NCI-H226 (cell line): ENCODE results near the gene CBX5.
"Not testable (repeated sequence)": the region's sequence is repeated elsewhere in the genome, so short reads cannot be mapped to it uniquely, and the experiment has no call there.

Experiments
- DNase-seq: peaks from one replicate; pipeline ENCODE4 v3.0.0-alpha.2; 2015

CBX5 gene

DNA sequence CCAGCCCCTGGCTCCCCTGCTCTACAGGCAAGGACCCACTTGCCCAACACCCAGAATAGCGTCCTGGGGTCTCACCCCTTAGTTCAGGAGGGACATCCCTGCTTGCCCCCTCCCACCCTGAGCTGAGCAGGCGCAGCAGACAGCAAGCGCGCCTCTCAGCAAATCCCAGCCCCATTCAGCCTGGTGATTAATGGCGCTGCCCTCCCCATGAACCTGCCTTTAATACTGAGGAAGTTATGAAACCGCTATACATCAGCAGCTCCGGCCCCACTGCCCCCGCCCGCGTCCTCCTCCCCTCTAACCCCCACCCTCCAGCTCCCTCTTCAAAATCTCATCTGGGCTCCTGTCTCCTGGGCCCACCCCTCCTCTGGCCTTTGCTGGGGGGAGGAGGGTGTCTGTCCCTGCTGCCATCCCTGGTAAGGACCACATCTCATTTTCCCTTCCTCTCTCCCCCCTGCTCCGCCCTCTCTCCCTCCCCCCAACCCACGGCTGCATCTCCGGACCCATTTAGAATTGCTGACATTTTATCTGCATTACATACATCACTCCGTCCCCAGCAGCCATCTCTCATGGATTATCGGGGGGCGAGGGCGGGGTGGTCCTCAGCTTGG, 84.1 kb downstream of the CBX5 start:
- peak; percentile 90 for DNase-seq

DNA sequence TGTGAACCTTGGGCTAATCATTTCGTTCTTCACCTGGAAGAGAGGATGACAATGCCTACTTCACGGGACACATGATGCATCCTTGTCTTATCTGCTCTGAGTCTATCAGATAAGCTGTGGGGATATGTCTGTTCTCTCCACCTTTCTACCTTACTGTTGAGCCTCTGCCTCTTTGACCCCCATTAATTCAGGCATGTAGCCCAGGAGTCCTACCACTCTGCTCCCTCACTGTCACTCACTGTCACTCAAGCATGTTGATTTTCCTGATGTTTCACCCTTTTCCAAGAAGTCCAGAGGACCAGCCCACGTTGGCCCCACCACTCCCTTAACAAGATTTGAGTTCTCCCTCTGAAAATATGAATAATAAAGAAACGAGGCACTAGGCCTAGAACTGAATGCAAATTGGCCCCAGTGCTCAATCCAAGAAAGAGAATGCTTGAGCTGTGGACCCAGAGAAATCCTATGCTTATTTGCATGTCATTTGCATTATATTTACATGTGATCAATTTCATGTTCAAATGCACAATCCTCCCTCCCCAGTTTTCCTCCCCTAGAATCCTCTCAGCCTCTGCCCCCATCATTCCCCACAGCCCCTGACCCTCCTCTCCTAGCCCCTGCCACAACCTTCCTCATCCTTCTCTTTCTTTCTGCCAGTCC, 84.7 kb downstream of the CBX5 start:
- DNase-seq: no peak

DNA sequence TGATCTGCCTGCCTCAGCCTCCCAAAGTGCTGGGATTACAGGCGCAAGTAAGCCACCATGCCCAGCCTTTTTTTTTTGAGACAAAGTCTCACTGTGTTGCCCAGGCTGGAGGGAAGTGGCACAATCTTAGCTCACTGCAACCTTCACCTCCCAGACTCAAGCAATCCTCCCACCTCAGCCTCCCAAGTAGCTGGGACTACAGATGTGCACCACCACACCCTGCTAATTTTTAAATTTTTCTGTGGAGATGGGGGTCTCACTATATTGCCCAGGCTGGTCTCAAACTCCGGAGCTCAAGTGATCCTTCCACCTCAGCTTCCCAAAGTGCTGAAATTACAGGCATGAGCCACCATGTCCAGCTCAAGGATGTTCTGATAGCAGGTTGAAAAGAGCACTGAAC, 85.3 kb downstream of the CBX5 start:
- DNase-seq: not testable (repeated sequence)

DNA sequence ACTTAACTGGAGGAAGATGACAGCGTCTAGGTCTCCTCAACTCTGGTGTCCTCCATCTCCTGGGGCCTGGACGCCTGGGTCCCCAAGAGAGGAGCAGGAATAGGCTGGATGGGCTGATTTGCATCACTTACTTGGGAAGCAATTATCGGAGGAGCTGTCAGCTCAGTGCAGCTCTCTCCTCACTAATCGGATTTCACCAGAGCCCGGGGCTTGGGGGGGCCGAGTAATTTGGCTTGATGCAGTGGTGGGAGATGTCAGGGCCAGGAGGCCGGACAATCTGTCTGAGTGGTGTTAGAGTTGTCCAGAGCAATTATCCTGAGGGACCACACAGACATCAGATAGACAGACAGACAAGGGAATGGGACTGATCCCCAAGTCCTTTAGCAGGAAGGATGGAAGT, 86.5 kb downstream of the CBX5 start:
- no peak for DNase-seq

DNA sequence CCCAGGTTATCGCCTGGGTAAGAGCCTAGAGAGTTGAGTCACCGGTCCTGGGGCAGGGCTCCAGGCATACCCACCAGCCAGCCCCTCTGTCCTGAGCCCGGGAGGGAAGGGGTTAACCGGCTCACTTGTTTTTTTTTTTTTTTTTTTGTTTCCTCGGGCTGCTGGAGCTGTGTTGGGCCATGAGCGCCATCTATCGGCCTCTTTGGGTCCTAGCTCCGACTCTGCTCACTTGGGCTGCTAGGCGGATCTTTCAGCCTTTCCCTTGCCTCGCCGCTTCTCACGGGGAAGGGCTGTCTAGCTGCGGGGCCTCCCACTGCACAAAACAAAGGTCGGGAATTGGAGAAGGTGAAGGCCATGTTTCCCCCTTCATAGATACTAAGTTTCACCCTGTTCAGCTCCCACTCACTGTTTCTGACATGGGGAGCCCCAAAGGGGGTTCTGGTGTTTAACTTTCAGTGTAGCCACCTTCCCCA, 88.3 kb downstream of the CBX5 start:
- DNase-seq: peak; percentile 63

DNA sequence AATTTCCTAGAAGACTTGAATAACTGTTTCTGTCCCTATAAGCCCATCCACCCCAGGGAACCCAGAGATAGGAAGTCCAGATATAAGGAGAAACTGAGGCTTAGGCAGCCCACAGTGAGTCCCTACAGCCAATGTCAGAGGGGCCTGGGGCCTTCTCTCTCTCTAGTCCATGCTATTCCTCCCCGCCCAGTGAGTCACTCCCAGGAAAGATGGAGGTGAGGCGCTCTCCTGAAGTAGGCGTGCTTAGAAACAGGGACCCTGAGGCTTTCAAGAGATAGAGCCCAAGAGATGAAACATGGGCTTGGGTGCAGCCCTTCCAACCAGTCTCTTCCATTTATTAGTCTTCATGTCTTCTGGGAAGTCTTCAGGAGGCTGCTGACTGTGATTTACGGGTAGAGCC, 88.8 kb downstream of the CBX5 start:
- DNase-seq: peak; percentile 66

DNA sequence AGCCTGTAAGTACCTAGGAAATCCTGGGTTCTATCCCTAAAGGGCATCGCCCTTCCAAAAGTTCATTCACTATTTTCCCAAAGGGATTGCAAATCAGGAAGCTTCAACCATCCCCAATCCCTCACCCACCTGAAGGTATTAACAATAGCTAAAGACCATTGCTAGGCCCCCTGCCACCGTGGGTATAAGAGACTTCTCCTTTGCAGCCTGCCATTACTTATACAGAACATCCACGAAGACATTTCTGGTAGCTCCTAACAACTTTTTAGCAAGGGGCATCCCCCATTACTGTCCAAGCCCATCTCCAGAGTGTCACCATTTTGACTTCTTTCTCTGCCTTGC, 90.8 kb downstream of the CBX5 start:
- DNase-seq: no peak

DNA sequence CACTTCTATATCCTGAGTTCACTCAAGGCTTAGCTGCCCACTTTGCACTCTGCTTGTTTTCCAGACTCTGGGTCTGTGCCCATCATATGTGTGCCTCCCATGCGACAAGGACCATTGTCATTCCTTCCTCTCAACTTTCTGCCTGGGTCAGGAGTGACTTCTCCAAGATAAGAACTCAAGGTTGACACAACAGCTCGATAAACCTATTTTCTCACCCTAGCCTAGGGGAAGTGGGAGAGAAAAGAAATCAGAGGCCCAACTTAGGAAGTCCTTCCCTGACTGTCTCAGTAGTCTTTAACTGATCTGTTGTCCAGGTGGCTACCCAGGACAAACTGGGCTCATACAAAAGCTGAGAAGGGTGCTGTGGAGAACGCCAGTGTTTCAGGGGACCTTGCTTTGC, 92.8 kb downstream of the CBX5 start:
- no peak for DNase-seq

DNA sequence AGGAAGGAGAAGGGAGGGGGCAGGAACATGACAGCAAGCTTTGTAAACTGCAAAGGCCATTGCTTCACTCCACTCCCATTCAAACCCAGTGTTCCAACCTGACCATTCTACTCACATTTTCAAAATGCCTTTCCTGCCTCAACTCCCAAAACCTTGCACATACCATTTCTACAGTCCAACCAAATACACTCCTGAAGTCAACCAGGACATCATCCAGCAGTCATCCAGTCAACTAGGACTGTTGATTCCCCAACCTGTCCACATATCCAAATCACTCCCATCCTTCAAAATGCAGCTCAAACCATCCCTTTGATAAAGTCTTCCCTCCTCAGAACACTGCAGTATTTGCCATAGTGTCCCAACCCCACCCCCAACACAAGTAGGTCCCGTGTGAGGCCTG, 94.0 kb downstream of the CBX5 start:
- no peak for DNase-seq

DNA sequence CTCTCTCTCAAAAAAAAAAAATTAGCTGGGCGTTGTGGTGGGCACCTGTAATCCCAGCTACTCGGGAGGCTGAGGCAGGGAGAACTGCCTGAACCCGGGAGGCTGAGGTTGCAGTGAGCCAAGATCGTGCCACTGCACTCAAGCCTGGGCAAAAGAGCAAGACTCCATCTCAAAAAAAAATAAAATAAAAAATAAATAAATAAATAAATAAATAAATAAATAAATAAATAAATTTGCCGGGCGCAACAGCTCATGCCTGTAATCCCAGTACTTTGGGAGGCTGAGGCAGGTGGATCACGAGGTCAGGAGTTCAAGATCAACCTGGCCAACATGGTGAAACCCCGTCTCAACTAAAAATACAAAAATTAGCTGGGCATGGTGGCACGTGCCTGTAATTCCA, 94.6 kb downstream of the CBX5 start:
- DNase-seq: not testable (repeated sequence)

DNA sequence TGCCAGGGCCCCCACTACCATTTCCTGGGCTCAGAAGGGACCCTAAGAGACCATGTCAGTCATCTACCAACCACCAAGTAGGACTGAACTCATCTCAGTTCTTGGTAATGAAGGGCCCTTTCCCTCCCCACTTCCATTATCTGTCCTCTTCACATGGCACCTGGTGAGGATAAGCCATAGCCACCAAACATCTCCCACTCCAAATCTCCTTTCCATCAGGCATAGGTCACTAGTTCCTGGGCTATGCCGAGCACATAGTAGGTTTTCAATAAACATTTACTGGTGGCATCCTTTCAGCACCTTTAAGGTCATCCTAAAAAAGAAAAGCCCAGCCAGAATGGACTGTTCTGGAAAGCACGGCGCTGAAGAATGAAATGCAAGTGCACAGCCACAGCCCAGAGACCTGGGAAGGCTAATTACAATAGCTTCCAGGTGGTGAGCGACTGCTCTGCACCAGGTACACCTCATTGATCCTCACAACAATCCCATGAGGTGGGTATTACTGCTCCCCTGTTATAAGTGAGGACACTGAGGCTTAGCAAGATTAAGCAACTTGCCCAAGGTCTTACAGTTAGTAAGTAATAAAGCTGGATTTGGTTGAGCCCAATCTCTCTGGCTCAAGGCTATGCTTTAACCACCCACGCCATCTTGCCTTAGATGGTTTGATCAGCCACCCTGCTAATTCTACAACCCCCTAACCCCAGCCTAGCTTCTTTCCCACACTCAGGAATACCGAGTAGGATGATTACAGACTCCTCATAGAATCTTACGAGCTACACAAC, 95.7 kb downstream of the CBX5 start:
- DNase-seq: no peak

DNA sequence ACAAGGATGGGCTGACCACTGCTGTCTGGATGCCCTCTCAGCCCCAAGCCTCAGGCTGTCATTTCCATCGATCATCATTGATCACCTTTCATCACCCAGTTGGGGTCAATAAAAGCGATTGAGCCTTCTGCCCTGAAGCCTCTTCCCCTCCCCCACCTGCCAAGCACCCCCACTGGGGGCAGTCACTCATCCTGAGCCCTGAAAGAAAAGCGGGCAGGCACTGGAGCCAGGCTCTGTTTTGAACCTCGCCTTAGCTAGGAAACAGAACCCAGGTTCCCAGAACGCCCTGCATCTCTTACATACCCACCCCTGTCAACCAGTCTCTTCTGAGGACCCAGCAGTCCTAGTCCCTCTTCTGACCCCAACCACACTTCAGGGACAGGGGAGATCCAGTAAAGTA, 96.9 kb downstream of the CBX5 start:
- DNase-seq: no peak

DNA sequence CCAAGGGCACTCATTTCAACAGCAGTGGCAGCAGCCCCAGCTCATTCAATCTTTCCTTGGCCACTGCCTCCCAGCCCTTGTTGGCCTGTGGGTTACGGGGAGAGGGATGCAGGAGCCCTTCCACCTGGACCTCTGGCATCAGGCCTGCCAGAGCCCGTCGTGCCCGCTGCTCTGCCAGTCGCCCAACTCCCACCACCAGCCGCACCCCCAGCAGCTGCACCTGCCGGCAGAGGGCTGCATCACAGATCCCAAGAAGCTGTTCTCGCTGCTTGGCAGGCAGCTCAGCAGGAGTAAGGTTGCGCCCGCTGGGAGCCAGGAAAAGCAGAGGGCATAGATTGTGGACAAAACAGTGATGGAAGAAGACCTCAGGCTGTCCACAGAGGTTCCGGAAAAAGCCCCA, 97.8 kb downstream of the CBX5 start:
- no peak for DNase-seq
